Thyroid gland (tissue), 4 donors: ENCODE measurements around the gene FAM200B. TPM values are rescaled to one million over a fixed set of nuclear protein-coding genes. Genes with fewer than 3 reads are reported as not detected.

Experiments
- DNase-seq, 2 donors: peaks; one replicate each; pipeline ENCODE4 v3.0.0-alpha.2; 2019
- H3K27ac ChIP-seq, 3 donors: fragments of 200-600 bp; sonication (generic); 1 replicate in 2 of 3; 2 replicates in 1 of 3; pipeline ENCODE4 v1.5.1; 2016 to 2019; ENCODE audit warnings: mild to moderate bottlenecking in 1 of 3, moderate library complexity in 1 of 3
- H3K27me3 ChIP-seq: fragments of 200-600 bp; sonication (generic); one replicate; pipeline ENCODE4 v1.5.1; 2019
- H3K36me3 ChIP-seq, 2 donors: fragments of 200-600 bp; sonication (generic); one replicate each; pipeline ENCODE4 v1.5.1; 2016 to 2019
- H3K4me1 ChIP-seq, 2 donors: fragments of 200-600 bp; sonication (generic); one replicate each; pipeline ENCODE4 v1.5.1; 2017 to 2019
- H3K4me3 ChIP-seq, 3 donors: fragments of 200-600 bp; sonication (generic); replicated peaks in 1 of 3; 1 replicate in 2 of 3; 2 replicates in 1 of 3; pipeline ENCODE4 v1.5.1; 2016; ENCODE audit warnings: mild to moderate bottlenecking in 1 of 3
- H3K9me3 ChIP-seq: fragments of 200-600 bp; sonication (generic); one replicate; pipeline ENCODE4 v1.5.1; 2017
- CTCF ChIP-seq, 6 experiments: fragments of 200-600 bp in 3 of 6; fragments of 450-650 bp in 3 of 6; sonication (generic) in 3 of 6; IDR thresholded peaks; one replicate each; pipeline ENCODE4 v1.5.1; 2016 to 2019; ENCODE audit warnings: antibody characterized with exemption in 6 of 6, mild to moderate bottlenecking in 2 of 6, inconsistent platforms in 1 of 6, moderate library complexity in 1 of 6
- POLR2A ChIP-seq, 2 donors: fragments of 450-650 bp; IDR thresholded peaks; one replicate each; pipeline ENCODE4 v1.6.1; 2017; ENCODE audit warnings: antibody characterized with exemption in 2 of 2, mild to moderate bottlenecking in 2 of 2, moderate library complexity in 1 of 2
- WGBS, 2 donors: methylation state at CpG; one replicate each; pipeline ENCODE4 v1.1.5; 2017; 5-methylcytosine and 5-hydroxymethylcytosine counted together
- intact Hi-C: fragments of 100-400 bp; cut with DNase I; formaldehyde crosslinking; loops from one replicate; pipeline ENCODE4 v1.15.1; 2023
- total RNA-seq, 4 donors: library from RNA; depleted of rRNA; stranded (reverse); fragments of >200 nt; gene quantifications; one replicate each; pipeline ENCODE4 v1.2.3, GENCODE V29; 2016

FAM200B gene
- total RNA-seq, 4 donors from 2014 or later: 62.4 to 85.6 (median 73.2) TPM

GRCh38 chr4:15653864-15654592 lies 27.6 kb upstream of the FAM200B start:
- peak in 1 of 2 donors; percentile 0 for TF ChIP-seq POLR2A (IDR thresholded peaks at IDR 0.05)
- no peak for TF ChIP-seq CTCF (IDR thresholded peaks at IDR 0.05)
- H3K27ac ChIP-seq: peak overlapping the region; percentile 99 to 100 (median 100)
- no peaks in the 10 kb centered on the region for H3K36me3 ChIP-seq
- peak overlapping the region; percentile 50 to 74 (median 68) for H3K4me3 ChIP-seq
- WGBS, 2 donors: 2 to 3% methylated on average over 7 of the region's 7 CpGs
- H3K4me1 ChIP-seq: peaks cover 37 to 48% of the 10 kb centered on the region in 2 donors
- H3K27me3 ChIP-seq: no peaks in the 10 kb centered on the region
- H3K9me3 ChIP-seq: no peaks in the 10 kb centered on the region
- DNase-seq: no peak
- intact Hi-C loops: no loop called here

DNA sequence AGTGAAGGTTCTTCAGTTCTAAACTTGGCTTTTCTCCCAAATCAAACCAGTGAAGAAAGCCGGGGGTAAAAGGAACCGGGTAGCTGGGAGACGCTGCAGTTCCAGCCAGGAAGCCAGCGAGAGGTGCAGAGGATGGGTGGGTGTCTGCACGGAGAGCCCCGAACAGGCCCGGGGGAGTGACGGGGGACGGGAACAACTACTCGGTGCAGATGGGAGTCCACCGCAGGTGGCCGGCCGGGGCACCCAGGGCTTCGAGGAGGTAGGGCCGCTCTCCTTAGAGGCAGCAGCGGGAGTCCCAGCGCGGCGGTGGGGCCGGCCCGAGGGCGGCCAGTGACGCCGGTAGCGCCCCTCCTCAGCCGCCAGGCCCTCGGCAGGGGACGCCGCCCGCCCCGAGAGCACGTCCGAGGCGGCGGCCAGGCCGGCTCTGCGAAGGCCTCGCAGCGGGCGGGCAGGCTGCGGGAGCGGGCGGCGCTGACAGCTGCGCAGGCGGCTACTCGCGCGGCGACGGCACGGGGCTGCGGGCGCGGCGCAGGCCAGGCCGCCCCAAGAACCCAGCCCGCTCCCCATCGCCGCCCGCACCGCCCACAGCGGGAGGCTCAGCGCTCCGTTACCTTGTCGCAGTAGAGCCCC lies 26.9 kb upstream of the FAM200B start:
- intact Hi-C loops: no loop called here
- H3K27ac ChIP-seq: peak overlapping the region; percentile 99 to 100 (median 100)
- 0% methylated on average over 14 to 16 of the region's 66 CpGs for WGBS, 2 donors
- no peak for TF ChIP-seq CTCF (IDR thresholded peaks at IDR 0.05)
- TF ChIP-seq POLR2A (IDR thresholded peaks at IDR 0.05): no peak
- peak; percentile 49 to 57 for DNase-seq
- H3K36me3 ChIP-seq: no peaks in the 10 kb centered on the region
- peaks cover 35 to 41% of the 10 kb centered on the region in 2 donors for H3K4me1 ChIP-seq
- peak overlapping the region; percentile 50 to 74 (median 68) for H3K4me3 ChIP-seq
- H3K9me3 ChIP-seq: no peaks in the 10 kb centered on the region
- H3K27me3 ChIP-seq: no peaks in the 10 kb centered on the region

- Histone ChIP-seq H3K9me3 (no peaks in the 10 kb centered on the region), H3K4me1 (peaks cover 34 to 35% of the 10 kb centered on the region in 2 donors), H3K4me3 (peak within 1 kb of the TSS; percentile 50 to 74 (median 68)), H3K27ac (peak within 1 kb of the TSS; percentile 99 to 100 (median 100)), H3K36me3 (no peaks in the 10 kb centered on the region), H3K27me3 (no peaks in the 10 kb centered on the region)
- TF ChIP-seq CTCF (IDR thresholded peaks at IDR 0.05): peak in 1 of 6 experiments; percentile 10
- peak; percentile 86 to 98 for TF ChIP-seq POLR2A (IDR thresholded peaks at IDR 0.05)
- 1 to 5% methylated on average over 16 to 53 of the region's 85 CpGs for WGBS, 2 donors
- peak; percentile 77 to 79 for DNase-seq
- intact Hi-C loops: no loop called here
Observed at GRCh38 chr4:15655223-15656037, 26.2 kb upstream of the FAM200B start, which contains the start of gene FBXL5. Gene FBXL5 (minus strand): TSS chr4:15655357. CDS start chr4:15655287, 70 bp downstream.

DNA sequence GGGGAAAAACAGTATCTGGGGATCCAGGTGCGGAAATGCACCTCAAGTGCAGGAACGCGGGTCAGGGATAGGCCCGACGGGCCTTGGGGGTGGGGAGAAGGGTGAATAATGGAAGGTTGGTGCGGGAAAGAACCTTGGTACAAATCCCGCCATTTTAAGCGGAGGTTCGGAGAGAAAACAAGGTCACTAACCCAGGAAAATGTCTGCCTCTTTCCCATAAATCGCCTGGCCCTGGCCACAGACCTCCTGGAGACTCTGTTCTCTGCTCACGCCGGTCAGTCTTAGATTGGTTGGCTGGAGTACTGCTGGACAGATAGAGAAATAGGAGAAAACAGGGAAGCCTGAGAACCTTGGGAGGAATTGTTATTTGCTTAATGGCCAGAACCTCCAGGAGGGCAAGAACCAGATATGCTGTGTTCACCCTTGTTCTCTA lies 25.6 kb upstream of the FAM200B start:
- Histone ChIP-seq H3K4me1 (peaks cover 29 to 30% of the 10 kb centered on the region in 2 donors), H3K9me3 (no peaks in the 10 kb centered on the region), H3K36me3 (no peaks in the 10 kb centered on the region), H3K4me3 (peak overlapping the region in 2 of 3 donors; percentile 61 to 68), H3K27me3 (no peaks in the 10 kb centered on the region), H3K27ac (peak overlapping the region; percentile 99 to 100 (median 100))
- no peak for TF ChIP-seq CTCF (IDR thresholded peaks at IDR 0.05)
- WGBS, 2 donors: 45 to 48% methylated on average over 12 of the region's 12 CpGs
- intact Hi-C loops: no loop called here
- DNase-seq: no peak
